KOPT-K1 (cell line): ENCODE measurements around the gene PIMREG.
"Not testable (repeated sequence)": the region's sequence is repeated elsewhere in the genome, so short reads cannot be mapped to it uniquely, and the experiment has no call there.

Experiments used
- H3K27ac ChIP-seq: fragments of 200-600 bp; sonication (generic); 2 replicates; pipeline ENCODE4 v1.5.1; 2016; ENCODE audit warnings: antibody characterized with exemption, mild to moderate bottlenecking, low read depth, low read length; ENCODE audit not compliant: poor library complexity, severe bottlenecking
- H3K36me3 ChIP-seq: fragments of 200-600 bp; sonication (generic); 2 replicates; pipeline ENCODE4 v1.5.1; 2017; ENCODE audit warnings: antibody characterized with exemption, mild to moderate bottlenecking, low read length, moderate library complexity; ENCODE audit not compliant: insufficient read depth
- H3K9me3 ChIP-seq: fragments of 200-600 bp; sonication (generic); 2 replicates; pipeline ENCODE4 v1.5.1; 2017; ENCODE audit warnings: antibody characterized with exemption, low read length, mild to moderate bottlenecking; ENCODE audit not compliant: insufficient read depth, poor library complexity, severe bottlenecking

PIMREG gene

GRCh38 chr17:6476076-6476809, 32.0 kb downstream of the PIMREG start:
- Histone ChIP-seq H3K27ac (no peak overlapping the region), H3K36me3 (no peaks in the 10 kb centered on the region), H3K9me3 (no peaks in the 10 kb centered on the region)

- no peak overlapping the region for H3K27ac ChIP-seq
- H3K36me3 ChIP-seq: no peaks in the 10 kb centered on the region
- H3K9me3 ChIP-seq: no peaks in the 10 kb centered on the region
Measured at GRCh38 chr17:6476810-6477179, 32.5 kb downstream of the PIMREG start.

- no peak overlapping the region for H3K27ac ChIP-seq
- no peaks in the 10 kb centered on the region for H3K9me3 ChIP-seq
- H3K36me3 ChIP-seq: no peaks in the 10 kb centered on the region
Measured at GRCh38 chr17:6477831-6478383, 33.7 kb downstream of the PIMREG start.

GRCh38 chr17:6478486-6478885, 34.2 kb downstream of the PIMREG start:
- no peaks in the 10 kb centered on the region for H3K9me3 ChIP-seq
- H3K27ac ChIP-seq: no peak overlapping the region
- no peaks in the 10 kb centered on the region for H3K36me3 ChIP-seq

- H3K27ac ChIP-seq: no peak overlapping the region
- H3K36me3 ChIP-seq: no peaks in the 10 kb centered on the region
- H3K9me3 ChIP-seq: no peaks in the 10 kb centered on the region
Measured at GRCh38 chr17:6479622-6480302, 35.5 kb downstream of the PIMREG start.

- Histone ChIP-seq H3K27ac (no peak overlapping the region), H3K9me3 (no peaks in the 10 kb centered on the region), H3K36me3 (no peaks in the 10 kb centered on the region)
Measured at GRCh38 chr17:6480303-6480675, 36.0 kb downstream of the PIMREG start.

- Histone ChIP-seq H3K36me3 (no peaks in the 10 kb centered on the region), H3K27ac (no peak overlapping the region), H3K9me3 (no peaks in the 10 kb centered on the region)
Measured at GRCh38 chr17:6482105-6482455, 37.8 kb downstream of the PIMREG start.

- H3K9me3 ChIP-seq, H3K36me3 ChIP-seq, H3K27ac ChIP-seq: not testable (repeated sequence)
Measured at GRCh38 chr17:6482796-6483195, 38.5 kb downstream of the PIMREG start.

GRCh38 chr17:6483507-6483906, 39.3 kb downstream of the PIMREG start:
- H3K36me3 ChIP-seq: no peaks in the 10 kb centered on the region
- no peaks in the 10 kb centered on the region for H3K9me3 ChIP-seq

GRCh38 chr17:6485646-6486412, 41.6 kb downstream of the PIMREG start:
- Histone ChIP-seq H3K36me3 (no peaks in the 10 kb centered on the region), H3K9me3 (no peaks in the 10 kb centered on the region), H3K27ac (no peak overlapping the region)

More at GRCh38 chr17:6483507-6483906, 39.3 kb downstream of the PIMREG start:
- no peak overlapping the region for H3K27ac ChIP-seq

GRCh38 chr17:6487251-6488007, 43.2 kb downstream of the PIMREG start:
- Histone ChIP-seq H3K36me3 (no peaks in the 10 kb centered on the region), H3K9me3 (no peaks in the 10 kb centered on the region), H3K27ac (no peak overlapping the region)

GRCh38 chr17:6488008-6488539, 43.8 kb downstream of the PIMREG start:
- H3K27ac ChIP-seq: no peak overlapping the region
- H3K9me3 ChIP-seq: no peaks in the 10 kb centered on the region
- no peaks in the 10 kb centered on the region for H3K36me3 ChIP-seq

GRCh38 chr17:6489016-6489550, 44.8 kb downstream of the PIMREG start:
- Histone ChIP-seq H3K36me3 (no peaks in the 10 kb centered on the region), H3K27ac (no peak overlapping the region), H3K9me3 (no peaks in the 10 kb centered on the region)

GRCh38 chr17:6491071-6491700, 46.9 kb downstream of the PIMREG start:
- no peaks in the 10 kb centered on the region for H3K36me3 ChIP-seq
- H3K9me3 ChIP-seq: no peaks in the 10 kb centered on the region
- no peak overlapping the region for H3K27ac ChIP-seq
